8988T (cell line): ENCODE results near the gene INIP.

Experiments
- DNase-seq: peaks from one replicate; pipeline ENCODE4 v3.0.0; 2011

INIP gene

DNA sequence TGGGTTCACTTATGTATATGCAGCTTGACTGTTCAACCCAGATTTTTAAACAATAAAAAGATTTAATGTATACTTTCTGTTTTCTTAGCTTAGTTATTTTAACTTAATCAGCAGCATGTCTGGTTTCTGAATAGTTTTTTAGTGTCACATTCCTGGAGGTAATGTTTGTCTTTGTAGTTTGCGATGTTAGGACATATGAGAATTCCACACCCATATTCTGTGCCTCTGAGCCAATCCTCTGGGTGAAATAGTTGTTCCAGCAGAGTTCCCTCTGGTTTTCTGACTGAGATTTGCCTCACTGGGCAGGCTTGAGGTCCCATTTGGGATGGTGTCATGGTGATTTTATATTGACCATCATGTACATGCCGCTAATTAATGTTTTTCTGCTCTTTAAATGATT lies 48.6 kb downstream of the INIP start:
- DNase-seq = no peak

DNA sequence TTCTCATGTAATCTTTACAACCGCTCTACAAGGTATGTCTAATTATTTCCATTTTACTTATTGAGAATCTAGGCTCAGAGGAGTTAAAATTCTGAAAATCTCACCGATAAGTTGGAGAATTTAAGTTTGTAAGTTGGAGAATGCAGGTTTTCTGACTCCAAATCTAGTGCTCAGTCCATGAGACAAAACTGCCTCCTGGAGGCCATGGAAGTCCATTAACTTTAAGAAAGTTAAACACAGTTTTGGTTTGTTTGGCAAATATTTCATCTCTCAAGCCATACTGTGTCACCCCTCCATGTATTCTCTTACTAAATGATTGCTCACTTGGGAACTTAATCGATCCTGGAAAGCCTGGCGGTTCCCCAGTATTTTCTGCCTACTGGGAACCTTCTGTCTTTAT lies 52.6 kb downstream of the INIP start:
- DNase-seq = no peak

- DNase-seq = no peak
These were observed 53.4 kb downstream of the INIP start for GRCh38 chr9:112664531-112664930.

DNA sequence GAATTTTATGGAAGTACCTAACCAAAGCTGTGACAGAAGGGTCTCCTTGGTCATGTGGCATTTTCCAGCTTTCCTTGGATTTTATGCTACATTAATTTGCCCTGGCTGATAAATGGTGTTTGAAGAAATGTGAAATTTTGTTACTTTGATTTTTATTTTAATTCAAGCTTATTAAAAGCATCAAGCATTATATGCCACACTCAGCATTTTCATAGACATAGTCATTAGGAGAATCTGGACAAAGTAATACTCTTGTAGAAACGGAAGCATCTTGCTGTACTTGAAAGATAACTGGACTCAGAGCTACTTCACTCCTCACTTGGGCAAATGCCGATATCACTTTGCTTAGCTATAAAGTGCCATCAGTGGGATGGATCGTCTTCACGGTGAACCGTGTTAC lies 54.2 kb downstream of the INIP start:
- no peak for DNase-seq

DNA sequence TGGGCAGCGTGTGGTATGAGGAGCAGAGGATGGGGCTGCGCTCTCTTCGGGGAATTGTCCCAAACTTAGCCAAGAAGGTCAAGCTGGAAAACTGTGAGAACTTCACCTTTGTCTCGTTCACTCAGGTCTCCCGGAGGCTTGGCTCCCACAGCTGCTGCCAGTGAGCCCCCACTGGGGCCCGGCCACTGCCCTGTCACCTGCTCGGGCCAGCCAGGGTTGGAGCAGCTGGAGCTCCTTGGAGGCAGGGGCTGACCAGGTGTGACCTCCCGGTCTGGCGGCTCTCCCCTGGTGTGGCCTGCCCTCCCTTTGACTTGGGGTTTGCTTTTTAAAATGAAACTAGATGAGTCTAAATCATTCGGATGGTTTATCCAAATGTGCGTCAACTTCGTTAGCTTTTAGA lies 58.0 kb downstream of the INIP start:
- DNase-seq = no peak

GRCh38 chr9:112655668-112656067 lies 62.2 kb downstream of the INIP start:
- DNase-seq = no peak

DNA sequence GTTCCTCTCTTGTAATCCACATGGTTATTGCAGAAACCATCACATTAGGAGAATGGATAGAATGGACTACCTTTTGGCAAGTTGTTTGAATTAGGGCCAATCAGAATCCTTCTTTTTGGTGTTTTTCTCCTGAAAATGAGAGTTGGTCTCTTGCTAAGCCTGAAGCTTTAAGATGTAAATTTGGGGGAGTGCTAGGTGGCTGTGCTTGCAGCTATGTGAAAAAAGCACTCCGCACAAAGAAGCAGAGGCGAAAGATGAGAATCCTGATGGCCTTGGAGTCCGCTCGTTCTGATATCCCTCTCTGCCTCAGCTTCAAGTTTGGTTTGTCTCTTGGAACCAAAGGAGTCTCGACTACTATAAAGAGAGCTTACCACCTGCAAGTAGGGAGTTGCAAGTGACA lies 63.6 kb downstream of the INIP start:
- DNase-seq = no peak

GRCh38 chr9:112648624-112649023 lies 69.3 kb downstream of the INIP start:
- DNase-seq = no peak

GRCh38 chr9:112647596-112647995 lies 70.3 kb downstream of the INIP start:
- no peak for DNase-seq

DNA sequence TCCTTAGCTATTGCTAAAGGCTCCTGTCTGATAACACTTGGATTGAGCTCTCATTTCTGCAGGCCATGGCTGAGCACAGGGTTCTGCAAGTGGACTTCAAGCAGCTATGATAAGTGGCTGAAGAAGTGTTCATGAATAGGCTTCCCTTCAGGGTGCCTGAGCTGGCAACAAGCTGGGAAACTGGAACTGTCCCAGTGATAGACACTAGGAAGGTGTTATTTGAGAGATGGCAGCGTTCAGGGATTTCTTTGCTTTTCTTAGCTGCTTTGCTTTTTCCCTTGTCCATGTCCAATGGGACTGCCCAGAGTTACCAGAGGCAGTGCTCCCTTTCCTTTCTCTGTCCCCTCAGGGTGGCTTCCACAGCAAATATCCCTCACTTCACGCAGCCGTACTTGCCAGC lies 75.8 kb downstream of the INIP start:
- DNase-seq = no peak

DNA sequence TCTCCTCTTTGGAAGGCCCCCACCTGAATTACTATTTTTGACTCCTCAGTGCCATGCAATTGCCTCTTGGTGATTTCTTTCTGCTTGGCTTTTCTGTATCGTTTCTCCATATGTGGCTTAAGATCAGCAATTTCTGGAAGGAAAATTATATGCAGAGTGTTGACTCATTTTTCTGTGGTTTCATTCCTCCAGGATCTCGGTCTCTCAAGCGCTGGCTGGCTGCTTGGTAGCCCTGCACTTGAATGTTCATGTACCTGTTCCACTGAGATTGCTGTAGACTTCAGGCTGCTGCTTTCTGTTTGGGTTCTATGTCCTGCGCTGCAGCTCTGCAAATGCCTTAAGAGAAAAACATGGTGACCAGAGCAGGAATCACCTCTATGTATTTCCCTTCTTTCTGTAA lies 77.6 kb downstream of the INIP start:
- no peak for DNase-seq
